Smooth muscle cell (in vitro differentiated cells): ENCODE measurements around the gene BRINP1. TPM values are rescaled to one million over a fixed set of nuclear protein-coding genes. Genes with fewer than 3 reads are reported as not detected.

Experiments used
- DNase-seq: peaks from one replicate; lab custom pipeline; 2025; ENCODE audit not compliant: unreplicated experiment; lab: John Stamatoyannopoulos, UW
- H2AFZ ChIP-seq: fragments of 200-600 bp; sonication (generic); 2 replicates; pipeline ENCODE4 v1.6.0; 2016; ENCODE audit warnings: antibody characterized with exemption, low read depth, mild to moderate bottlenecking
- H3F3A ChIP-seq: fragments of 200-600 bp; sonication (generic); 2 replicates; pipeline ENCODE4 v1.6.0; 2017; ENCODE audit warnings: antibody characterized with exemption, low read depth
- H3K27ac ChIP-seq: fragments of 200-600 bp; sonication (generic); 2 replicates; pipeline ENCODE4 v1.5.1; 2016; ENCODE audit warnings: low read depth, mild to moderate bottlenecking
- H3K27me3 ChIP-seq: fragments of 200-600 bp; sonication (generic); 2 replicates; pipeline ENCODE4 v1.6.1; 2016; ENCODE audit warnings: low read depth, mild to moderate bottlenecking
- H3K36me3 ChIP-seq: fragments of 200-600 bp; sonication (generic); 2 replicates; pipeline ENCODE4 v1.5.1; 2016; ENCODE audit warnings: low read depth
- H3K4me1 ChIP-seq: fragments of 200-600 bp; sonication (generic); 2 replicates; pipeline ENCODE4 v1.5.1; 2016; ENCODE audit warnings: low read depth
- H3K4me2 ChIP-seq: fragments of 200-600 bp; sonication (generic); 2 replicates; pipeline ENCODE4 v1.6.0; 2016; ENCODE audit warnings: mild to moderate bottlenecking
- H3K4me3 ChIP-seq: fragments of 200-600 bp; sonication (generic); 2 replicates; pipeline ENCODE4 v1.5.1; 2016; ENCODE audit warnings: mild to moderate bottlenecking
- H3K79me2 ChIP-seq: fragments of 200-600 bp; sonication (generic); 2 replicates; pipeline ENCODE4 v1.6.0; 2016; ENCODE audit warnings: low read depth, mild to moderate bottlenecking
- H3K9ac ChIP-seq: fragments of 200-600 bp; sonication (generic); 2 replicates; pipeline ENCODE4 v1.6.0; 2016; ENCODE audit warnings: low read depth
- H3K9me3 ChIP-seq: fragments of 200-600 bp; sonication (generic); replicated peaks from 2 replicates; pipeline ENCODE4 v1.5.1; 2016; ENCODE audit warnings: low read depth
- H4K20me1 ChIP-seq: fragments of 200-600 bp; sonication (generic); 2 replicates; pipeline ENCODE4 v1.6.0; 2016; ENCODE audit warnings: low read depth
- CTCF ChIP-seq: fragments of 200-600 bp; sonication (generic); IDR thresholded peaks from 2 replicates; pipeline ENCODE4 v1.5.1; 2017; ENCODE audit warnings: borderline replicate concordance, mild to moderate bottlenecking, antibody characterized with exemption; ENCODE audit not compliant: insufficient read depth, poor library complexity, severe bottlenecking
- WGBS: methylation state at CpG from one replicate; pipeline ENCODE4 v1.1.7; 2016; ENCODE audit warnings: low lambda C conversion rate; 5-methylcytosine and 5-hydroxymethylcytosine counted together
- polyA plus RNA-seq: library from polyadenylated mRNA; unstranded; fragments of >200 nt; fragmentation: Nextera tagmentation; extraction: Ambion mirVana; gene quantifications from 2 replicates; pipeline ENCODE4 v1.2.1, GENCODE V29; 2016
- total RNA-seq: library from RNA; depleted of rRNA; stranded (reverse); fragments of >200 nt; gene quantifications from 2 replicates; pipeline ENCODE4 v1.2.3, GENCODE V29; 2014

BRINP1 gene
- total and polyA plus RNA-seq, 2 experiments from 2014 or later: 0.19 to 0.45 TPM

GRCh38 chr9:119268985-119269384, 100.2 kb downstream of the BRINP1 start:
- H2AFZ ChIP-seq: no peak overlapping the region
- H3K4me1 ChIP-seq: no peaks in the 10 kb centered on the region
- H3K36me3 ChIP-seq: no peaks in the 10 kb centered on the region
- H3K27me3 ChIP-seq: no peaks in the 10 kb centered on the region
- no peak for TF ChIP-seq CTCF
- no peaks in the 10 kb centered on the region for H3K79me2 ChIP-seq
- no peak overlapping the region for H3K9ac ChIP-seq
- no peak overlapping the region for H3K4me2 ChIP-seq
- H3F3A ChIP-seq: no peaks in the 10 kb centered on the region
- H3K9me3 ChIP-seq: no peaks in the 10 kb centered on the region
- H3K4me3 ChIP-seq: no peak overlapping the region
- 8% methylated on average over 3 of the region's 3 CpGs for WGBS
- no peak overlapping the region for H3K27ac ChIP-seq
- DNase-seq: no peak
- H4K20me1 ChIP-seq: no peaks in the 10 kb centered on the region

- TF ChIP-seq CTCF: no peak
- WGBS: 92% methylated on average over 3 of the region's 3 CpGs
- Histone ChIP-seq H2AFZ (no peak overlapping the region), H3K4me3 (no peak overlapping the region), H3K9me3 (no peaks in the 10 kb centered on the region), H3F3A (no peaks in the 10 kb centered on the region), H4K20me1 (no peaks in the 10 kb centered on the region), H3K4me2 (no peak overlapping the region), H3K27me3 (no peaks in the 10 kb centered on the region), H3K9ac (no peak overlapping the region), H3K36me3 (no peaks in the 10 kb centered on the region), H3K27ac (no peak overlapping the region), H3K79me2 (no peaks in the 10 kb centered on the region), H3K4me1 (peaks cover 12% of the 10 kb centered on the region)
- DNase-seq: no peak
Observed at GRCh38 chr9:119264165-119264564, 105.1 kb downstream of the BRINP1 start.

GRCh38 chr9:119257592-119257991, 111.6 kb downstream of the BRINP1 start:
- Histone ChIP-seq H3K27me3 (no peaks in the 10 kb centered on the region), H3K4me3 (no peak overlapping the region), H3K9ac (no peak overlapping the region), H3K36me3 (no peaks in the 10 kb centered on the region), H4K20me1 (no peaks in the 10 kb centered on the region), H2AFZ (no peak overlapping the region), H3K4me1 (peaks cover 17% of the 10 kb centered on the region), H3K4me2 (no peak overlapping the region), H3K79me2 (no peaks in the 10 kb centered on the region), H3K9me3 (no peaks in the 10 kb centered on the region), H3K27ac (no peak overlapping the region), H3F3A (no peaks in the 10 kb centered on the region)
- 89% methylated on average over 4 of the region's 4 CpGs for WGBS
- no peak for TF ChIP-seq CTCF
- no peak for DNase-seq

- H3K79me2 ChIP-seq: no peaks in the 10 kb centered on the region
- TF ChIP-seq CTCF: no peak
- H3K4me3 ChIP-seq: no peak overlapping the region
- no peak overlapping the region for H3K9ac ChIP-seq
- H3K27me3 ChIP-seq: no peaks in the 10 kb centered on the region
- no peak for DNase-seq
- peaks cover 15% of the 10 kb centered on the region for H3K4me1 ChIP-seq
- no peak overlapping the region for H3K4me2 ChIP-seq
- no peaks in the 10 kb centered on the region for H4K20me1 ChIP-seq
- H3K9me3 ChIP-seq: no peaks in the 10 kb centered on the region
- WGBS: 76% methylated on average over 3 of the region's 3 CpGs
- no peak overlapping the region for H2AFZ ChIP-seq
- H3F3A ChIP-seq: no peaks in the 10 kb centered on the region
- no peaks in the 10 kb centered on the region for H3K36me3 ChIP-seq
- H3K27ac ChIP-seq: no peak overlapping the region
Observed at GRCh38 chr9:119255116-119255515, 114.1 kb downstream of the BRINP1 start.
